GM19043 (cell line): Measurements from ENCODE around the gene MTOR.
"Not testable (repeated sequence)": the region's sequence is repeated elsewhere in the genome, so short reads cannot be mapped to it uniquely, and the experiment has no call there.

ENCODE experiments used
- ATAC-seq: cut with Tn5 transposase; IDR thresholded peaks from one replicate; pipeline ENCODE4 v1.9.1; 2021; ENCODE audit warnings: low read depth; ENCODE audit not compliant: unreplicated experiment

The MTOR gene

DNA sequence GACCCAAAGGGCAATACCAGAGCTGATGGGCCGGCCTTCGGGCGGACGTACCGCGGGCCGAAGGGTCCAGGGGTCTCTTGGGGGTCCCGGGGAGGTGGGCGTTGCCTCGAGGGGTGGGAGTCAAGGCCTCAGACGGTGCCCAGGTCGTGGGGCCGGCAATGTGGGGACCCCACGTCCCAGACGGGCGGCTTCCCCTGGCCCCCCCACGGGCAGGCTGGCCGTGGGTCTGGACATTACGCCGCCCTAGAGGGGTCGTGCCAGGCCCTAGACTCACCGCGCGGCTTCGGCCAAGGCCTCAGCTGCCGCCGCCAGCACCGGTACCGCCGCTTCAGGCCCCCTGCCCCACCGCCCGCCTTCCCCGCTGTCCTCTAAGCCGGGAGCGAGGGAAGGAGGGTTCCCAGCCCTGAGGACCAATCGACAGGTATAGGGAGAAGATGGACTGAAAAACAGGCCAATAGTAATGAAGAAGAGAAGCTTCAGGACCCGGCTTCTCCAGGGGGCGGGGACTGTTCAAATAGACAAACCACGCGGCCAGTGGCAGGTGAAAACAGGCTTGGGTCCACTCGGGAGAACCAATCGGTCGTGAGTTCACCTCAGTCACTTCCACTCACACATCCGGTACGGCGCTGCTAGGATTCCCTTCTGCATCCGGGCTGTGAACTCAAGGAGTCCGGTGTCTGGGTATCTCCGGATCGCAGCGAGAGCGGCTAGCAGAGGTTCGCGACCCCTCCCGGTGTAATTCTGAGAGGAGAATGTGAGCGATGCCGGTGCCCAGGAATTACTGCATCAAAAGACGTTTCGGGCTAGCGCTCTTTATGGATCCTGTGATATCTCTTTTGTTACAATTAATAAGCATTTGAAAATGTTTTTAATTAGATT lies at the start of gene MTOR:
TSS of gene MTOR (minus strand) at position 381 of the 879 bp plus-strand sequence. CDS start 3,142 bp downstream, outside the sequence.
- ATAC-seq = peak; percentile 99

DNA sequence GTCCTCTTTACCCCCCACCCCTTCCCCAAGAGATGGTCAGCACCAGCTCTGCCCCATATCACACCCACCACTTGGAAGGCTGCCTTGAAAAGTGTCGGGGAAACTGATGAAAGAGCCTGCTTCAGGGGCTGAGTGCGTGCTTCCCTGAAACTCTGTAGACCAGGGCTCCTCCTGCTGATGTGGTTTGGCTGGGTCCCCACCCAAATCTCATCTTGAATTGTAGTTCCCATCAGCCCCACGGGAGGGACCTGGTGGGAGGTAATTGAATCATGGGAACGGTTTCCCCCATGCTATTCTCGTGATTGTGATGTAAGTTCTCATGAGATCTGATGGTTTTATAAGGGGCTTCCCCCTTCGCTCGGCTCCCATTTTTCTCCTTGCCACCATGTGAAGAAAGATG lies 47.0 kb upstream of the MTOR start:
- ATAC-seq = no peak

DNA sequence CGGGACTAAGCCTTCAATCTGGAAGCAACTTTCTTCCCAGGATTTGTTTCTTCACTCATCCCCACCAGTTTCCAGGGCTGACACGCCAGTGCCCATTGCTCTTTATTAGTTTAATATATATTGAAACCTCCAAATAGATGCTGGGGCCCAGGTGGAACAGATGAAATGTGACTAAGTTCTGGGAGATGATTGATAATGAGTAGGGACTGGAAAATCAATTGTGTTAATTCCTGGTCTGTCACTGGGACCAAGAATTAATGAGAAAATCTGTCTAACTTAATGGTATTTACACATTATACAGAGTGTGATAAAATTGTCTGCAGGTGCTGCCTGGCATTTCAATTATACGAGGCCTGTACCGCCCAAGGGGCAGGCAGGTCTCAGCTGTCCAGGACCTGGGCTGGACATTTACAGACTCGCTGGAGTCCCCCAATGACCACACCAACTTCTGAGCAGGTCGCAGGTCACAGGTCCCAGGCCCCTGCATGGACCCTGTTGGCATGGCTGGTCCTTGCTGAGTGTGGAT lies 46.4 kb upstream of the MTOR start:
- no peak for ATAC-seq

DNA sequence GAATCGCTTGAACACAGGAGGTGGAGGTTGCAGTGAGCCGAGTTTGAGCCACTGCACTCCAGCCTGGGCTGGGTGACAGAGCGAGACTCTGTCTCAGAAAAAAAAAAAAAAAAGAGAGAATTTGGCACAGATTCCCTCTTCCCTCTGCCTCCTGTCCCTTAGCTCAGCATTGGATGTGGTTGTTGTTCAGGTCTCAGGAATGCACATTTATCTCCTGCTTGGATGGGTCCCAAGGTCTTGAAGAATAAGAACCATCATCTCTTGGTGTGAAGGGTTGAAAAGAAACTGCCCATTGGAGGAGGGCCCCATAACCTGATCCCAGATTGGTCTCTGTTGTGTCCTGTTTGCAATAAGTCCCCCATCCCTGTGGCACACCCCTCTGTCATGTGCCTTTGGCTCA lies 45.5 kb upstream of the MTOR start:
- ATAC-seq = no peak

DNA sequence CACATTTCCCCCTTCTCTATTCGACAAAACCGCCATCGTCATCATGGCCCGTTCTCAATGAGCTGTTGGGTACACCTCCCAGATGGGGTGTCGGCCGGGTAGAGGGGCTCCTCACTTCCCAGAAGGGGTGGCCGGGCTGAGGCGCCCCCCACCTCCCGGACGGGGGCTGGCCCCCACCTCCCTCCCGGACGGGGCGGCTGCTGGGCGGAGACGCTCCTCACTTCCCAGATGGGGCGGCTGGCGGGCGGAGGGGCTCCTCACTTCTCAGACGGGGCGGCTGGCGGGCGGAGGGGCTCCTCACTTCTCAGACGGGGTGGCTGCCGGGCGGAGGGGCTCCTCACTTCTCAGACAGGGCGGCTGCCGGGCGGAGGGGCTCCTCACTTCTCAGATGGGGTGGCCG lies 43.2 kb upstream of the MTOR start:
- not testable (repeated sequence) for ATAC-seq

DNA sequence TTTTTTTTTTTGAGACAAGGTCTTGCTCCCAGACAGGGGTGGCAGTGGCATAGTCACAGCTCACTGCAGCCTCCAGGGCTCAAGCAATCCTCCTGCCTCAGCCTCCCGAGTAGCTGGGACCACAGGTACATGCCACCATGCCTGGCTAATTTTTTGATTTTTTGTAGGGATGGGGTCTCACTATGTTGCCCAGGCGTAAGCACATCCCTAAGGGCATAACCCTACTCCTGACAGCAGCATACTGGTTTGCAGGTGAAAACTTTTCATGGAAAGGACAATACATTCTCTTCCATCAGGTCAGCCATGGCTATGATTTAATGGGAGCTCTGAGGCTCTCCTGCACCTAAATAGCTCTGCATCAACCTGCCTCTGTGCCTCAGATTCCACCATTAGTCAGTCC lies 40.0 kb upstream of the MTOR start:
- no peak for ATAC-seq

DNA sequence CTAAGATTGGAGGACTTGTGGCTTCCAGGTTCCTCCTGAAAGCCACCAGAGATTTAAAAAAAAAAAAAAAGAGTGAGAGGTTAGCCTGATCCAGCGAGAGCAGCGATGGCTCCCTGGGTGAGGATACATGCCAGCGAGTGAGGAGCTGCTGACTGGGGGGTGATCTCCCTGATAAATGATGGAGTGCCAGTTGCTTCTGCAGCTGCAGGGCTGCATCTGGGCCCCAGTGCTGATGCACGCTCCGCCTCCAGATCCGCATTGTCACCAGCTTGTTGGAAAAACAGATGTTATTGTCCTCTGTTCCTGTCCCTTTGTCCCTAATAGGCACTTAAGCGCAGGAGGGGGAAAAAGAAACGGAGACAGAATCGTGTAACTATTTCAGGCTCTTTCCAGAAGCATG lies 39.2 kb upstream of the MTOR start:
- no peak for ATAC-seq

DNA sequence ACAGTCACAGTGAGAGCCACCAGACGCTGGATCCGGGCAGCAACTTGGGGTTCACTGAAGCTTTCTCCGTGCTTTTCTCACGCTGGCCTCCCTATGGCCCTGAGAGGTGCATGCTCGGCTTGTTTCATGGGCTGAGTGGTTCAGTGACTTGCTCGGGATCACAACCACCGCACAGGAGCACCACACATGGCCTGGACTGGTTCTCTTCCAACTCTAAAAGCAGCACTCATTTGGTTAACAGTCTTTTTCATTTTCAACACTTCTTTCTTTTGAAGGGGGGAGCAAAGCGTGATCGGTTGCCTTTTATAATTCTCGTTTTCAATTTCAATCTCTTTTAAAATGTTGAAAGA lies 36.8 kb upstream of the MTOR start:
- no peak for ATAC-seq

DNA sequence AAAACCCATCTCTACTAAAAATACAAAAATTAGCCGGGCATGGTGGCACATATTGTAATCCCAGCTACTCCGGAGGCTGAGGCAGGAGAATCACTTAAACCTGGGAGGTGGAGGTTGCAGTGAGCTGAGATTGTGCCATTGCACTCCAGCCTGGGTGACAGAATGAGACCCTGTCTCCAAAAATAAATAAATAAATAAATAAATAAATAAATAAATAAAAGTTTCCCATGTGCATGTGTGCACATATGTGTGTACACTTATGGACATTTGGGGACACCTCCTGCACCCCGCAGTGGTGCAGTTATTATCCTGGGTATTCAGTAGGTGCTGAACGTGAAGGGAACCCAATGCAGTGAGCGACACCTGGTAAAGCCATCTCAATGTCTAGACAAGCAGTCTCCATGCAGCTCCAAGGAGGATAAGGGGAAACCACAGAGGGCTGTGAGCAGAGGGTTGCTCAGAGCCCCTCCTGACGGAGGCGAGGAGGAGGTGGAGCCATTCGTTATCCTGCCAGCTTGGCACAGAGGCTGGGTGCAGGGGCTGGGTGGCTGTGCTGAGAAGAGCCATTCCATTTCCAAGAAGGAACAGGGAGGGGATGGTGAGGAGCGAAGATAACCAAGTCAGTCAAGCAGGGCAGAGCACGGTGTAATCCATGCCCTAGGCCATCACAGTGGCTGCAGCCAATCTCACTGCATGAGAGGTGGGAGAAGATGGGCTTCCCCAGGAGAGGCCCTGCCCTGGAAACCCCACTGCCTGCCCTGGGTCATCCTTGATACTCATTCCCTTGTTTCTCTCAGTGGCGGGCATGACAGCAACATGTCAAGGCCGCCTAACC lies 36.3 kb upstream of the MTOR start:
- no peak for ATAC-seq

DNA sequence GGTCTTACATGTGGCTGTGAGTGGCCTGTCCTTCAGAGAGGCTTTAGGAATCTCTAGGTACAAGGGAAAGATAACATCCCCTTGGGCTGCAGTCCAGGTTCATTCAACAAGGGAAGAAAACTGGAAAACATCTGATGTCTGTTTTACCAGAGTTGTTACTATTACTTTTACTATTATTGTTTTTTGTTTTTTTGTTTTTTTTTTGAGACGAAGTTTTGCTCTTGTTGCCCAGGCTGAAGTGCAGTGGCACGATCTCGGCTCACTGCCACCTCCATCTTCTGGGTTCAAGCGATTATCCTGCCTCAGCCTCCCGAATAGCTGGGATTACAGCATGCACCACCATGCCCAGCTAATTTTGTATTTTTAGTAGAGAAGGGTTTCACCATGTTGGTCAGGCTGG lies 35.4 kb upstream of the MTOR start:
- ATAC-seq = not testable (repeated sequence)

DNA sequence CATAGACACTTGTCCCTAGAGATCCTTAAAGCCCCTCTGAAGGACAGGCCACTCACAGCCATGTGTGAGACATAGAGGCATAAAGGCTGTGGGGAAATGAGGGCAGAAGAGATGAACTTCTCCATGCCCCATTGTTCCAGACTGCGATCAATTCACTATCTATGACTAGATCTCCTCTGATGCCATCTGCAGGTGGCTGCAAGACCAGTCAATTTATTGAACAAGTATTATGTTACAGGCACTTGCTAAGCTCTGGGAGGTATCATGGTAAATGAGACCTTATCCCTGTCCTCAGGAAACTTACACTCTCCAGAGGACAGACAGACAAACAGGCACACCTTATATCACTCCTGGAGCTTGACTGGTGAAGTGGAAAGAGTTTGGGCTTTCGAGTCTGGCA lies 33.6 kb upstream of the MTOR start:
- ATAC-seq = no peak

DNA sequence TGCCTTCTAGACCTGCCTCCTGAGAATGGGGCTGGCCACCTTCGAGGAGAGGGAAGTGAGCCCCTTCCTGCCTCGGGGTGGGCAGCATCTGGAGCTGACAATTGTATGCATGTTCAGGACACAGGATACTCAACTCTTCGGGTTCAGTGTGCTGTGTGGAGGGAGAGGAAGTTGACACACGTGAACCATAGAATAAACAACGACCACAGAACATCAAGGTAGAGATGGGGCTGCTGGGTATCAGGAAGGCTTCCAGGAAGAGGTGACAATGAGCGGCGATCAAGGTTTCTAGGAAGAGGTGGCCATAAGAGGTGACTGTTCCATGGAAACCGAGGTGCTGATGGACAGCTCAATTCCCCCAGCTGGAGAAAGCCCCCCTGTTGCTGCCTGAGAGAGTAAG lies 32.6 kb upstream of the MTOR start:
- ATAC-seq = no peak

DNA sequence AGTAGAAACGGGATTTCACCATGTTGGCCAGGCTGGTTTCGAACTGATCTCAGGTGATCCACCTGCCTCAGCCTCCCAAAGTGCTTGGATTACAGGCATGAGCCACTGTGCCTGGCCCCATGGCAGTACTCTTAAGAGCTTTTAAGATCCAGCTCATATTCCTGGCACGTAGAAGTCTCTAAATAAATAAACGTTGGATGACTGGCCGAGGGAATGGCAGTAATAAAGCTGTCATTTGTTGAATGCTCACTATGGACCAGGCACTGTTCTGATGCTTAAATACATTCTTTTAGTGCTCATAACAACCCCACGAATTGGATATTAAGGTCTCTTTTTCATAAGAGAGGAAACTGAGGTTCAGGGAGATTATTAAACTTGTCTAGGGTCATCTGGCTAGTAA lies 31.5 kb upstream of the MTOR start:
- no peak for ATAC-seq

DNA sequence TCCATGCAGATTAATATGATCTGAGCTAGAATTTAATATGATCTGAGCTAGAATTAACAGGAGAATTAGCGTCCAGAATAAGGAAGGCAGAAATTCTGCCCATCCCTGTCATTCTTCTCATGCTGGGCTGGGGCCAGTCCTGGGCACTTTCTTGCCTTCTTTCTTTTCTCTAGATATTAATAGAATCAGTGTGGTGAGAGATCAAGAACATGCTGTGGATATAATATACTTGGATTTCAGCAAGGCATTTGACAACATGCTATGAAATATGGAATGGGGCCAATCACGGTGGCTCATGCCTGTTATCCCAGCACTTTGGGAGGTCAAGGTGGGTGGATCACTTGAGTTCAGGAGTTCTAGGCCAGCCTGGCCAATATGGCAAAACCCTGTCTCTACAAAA lies 28.7 kb upstream of the MTOR start:
- no peak for ATAC-seq

DNA sequence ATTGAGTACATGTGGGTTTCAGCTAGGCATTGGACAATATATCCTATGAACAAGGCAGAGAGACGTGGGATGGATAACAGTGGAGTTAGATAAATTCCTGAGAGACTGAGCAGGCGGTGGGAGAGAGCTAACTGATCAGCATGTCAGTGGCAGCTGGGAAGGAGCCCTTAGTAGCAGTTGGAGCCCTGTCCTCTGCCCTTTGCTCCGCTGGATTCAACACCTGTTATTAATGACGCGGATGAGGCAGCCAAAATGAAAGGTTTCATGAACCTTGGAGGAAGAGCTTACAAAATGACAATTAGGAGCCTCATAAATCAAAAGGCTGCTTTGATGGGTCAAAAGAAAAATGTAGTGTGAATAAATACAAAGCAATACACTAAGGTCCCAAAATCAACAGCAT lies 26.7 kb upstream of the MTOR start:
- no peak for ATAC-seq

DNA sequence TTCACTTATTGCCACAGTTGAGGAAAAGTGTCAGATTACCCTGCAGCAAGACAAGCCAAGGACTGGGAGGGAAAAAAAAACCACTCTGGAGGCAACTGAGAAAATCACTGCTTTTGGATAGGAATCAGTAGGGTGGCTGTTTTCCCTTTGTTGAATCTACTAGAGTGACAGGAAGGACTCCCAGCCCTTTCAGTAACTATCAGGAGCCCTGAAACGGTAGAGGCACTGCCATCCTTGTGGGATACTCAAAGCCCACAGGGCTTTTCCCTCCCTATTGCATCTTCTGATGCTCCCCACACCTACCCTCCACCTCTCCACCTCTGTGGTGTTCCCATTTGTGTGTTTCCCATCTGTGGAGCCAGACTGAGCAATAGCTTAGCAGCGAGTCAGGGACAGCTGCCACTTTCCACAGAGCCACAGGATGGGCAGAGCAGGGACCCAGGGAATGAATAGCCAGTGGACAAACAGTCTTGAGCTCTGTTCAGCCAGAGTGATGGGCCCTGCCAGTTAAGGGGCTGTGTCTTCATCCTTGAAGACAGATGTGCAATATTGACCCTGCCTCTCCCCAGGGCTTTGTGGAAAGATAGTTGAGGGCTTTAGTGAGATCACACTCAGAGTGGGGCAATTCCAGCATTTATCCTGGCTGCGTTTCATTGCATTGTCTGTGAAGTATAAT lies 24.5 kb upstream of the MTOR start:
- no peak for ATAC-seq

DNA sequence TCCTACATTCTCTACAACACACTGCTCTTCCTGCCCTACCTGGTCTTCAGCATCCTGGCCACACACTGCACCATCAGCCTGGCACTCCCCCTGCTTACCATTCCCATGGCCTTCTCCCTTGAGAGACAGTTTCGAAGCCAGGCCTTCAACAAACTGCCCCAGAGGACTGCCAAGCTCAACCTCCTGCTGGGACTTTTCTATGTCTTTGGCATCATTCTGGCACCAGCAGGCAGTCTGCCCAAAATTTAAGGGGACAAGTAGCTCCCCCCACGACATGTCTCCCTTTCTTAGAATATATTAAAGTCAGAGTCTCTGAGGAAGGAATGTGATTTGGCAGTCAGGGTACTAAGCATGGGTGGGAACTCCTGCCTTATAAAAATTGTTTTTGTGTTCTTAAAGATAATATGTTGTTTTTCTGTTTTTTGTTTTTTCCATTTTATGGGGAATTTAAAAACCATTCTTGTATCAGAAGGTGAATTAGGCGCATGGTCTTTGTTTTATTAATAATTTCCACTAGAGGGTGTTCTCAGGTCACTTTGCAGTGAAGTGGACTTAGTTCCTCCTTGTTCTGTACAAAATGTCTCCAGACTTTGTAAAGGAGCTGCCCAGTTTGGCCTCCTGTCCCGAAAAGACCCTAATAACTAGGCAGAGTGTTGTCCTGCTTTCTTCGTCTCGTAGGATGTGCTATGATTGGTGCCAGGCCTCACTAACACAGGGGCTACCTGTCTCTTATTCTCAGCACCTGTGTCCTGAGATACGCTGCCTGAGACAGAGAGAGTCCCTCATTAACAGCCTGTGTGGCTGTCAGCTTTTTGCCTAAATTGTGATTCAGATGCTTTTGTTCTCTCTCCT lies 23.8 kb upstream of the MTOR start:
- ATAC-seq = no peak

DNA sequence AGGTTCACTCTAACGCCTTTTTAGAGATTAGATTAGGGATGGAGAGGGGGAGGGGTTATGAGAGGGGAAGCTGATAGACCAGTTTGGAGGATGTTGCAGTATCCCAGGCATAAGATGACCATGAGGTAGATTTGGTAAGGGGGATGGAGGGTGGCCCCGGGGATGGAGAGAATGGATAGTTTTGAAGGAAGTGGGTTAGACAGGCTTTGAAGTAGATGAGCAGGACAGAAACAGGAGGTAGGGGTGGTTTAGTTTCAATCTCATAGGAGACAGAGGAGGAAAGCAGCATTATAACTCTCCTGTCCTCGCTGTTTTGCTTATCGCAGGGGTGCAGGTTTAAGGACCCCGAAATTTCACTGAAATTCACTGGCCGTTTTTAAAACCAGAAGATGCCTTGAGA lies 22.4 kb upstream of the MTOR start:
- no peak for ATAC-seq

DNA sequence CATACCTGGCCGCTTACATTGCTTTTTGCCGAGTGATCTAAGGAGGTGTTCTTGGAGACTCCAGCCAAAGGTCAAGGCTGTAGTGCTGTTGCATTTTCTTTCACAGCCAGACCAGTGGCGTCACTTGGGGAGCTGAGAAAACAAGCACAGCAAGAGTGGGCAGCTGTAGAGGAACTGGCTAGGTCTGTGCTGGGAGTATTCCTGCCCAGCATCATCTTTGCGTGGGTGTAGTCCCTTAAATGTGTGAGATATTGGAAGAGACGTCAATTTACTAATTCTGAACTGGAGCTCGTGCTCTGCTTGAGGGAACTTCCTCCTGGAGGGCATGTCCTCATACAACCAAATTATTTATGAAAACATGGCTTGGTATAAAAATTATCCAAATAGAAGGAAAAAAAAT lies 20.8 kb upstream of the MTOR start:
- ATAC-seq = no peak
